HG03064 (cell line): ENCODE measurements around the gene SFXN1.

Experiments used
- ATAC-seq: cut with Tn5 transposase; IDR thresholded peaks from one replicate; pipeline ENCODE4 v1.9.1; 2021; ENCODE audit warnings: low read depth; ENCODE audit not compliant: unreplicated experiment

Gene SFXN1

GRCh38 chr5:175464942-175465233 lies 13.5 kb upstream of the SFXN1 start:
- ATAC-seq, result no peak

- ATAC-seq, result no peak
Observed at GRCh38 chr5:175465282-175465681, 13.1 kb upstream of the SFXN1 start.

- no peak for ATAC-seq
Observed at GRCh38 chr5:175466700-175467318, 11.6 kb upstream of the SFXN1 start.

- ATAC-seq, result no peak
Observed at GRCh38 chr5:175467983-175468690, 10.2 kb upstream of the SFXN1 start.

DNA sequence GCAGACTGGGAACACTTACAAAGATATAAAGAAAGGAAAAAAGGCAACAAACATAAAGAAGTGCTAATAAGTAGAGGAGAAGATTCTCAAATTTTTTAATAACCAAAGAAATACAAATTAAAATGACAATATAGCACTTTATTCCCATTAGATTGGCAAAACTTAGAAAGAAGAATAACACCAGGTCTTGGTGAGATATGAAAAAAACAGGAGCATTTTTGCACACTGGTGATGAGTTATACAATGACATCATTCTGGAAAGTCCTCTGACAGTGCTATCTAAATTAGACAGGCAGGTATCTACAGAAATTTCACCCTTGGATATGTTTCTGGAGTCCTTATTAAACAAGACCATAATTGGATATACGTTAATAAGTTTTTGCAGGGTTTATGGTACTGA lies 9.5 kb upstream of the SFXN1 start:
- no peak for ATAC-seq

GRCh38 chr5:175469916-175470315 lies 8.4 kb upstream of the SFXN1 start:
- no peak for ATAC-seq

DNA sequence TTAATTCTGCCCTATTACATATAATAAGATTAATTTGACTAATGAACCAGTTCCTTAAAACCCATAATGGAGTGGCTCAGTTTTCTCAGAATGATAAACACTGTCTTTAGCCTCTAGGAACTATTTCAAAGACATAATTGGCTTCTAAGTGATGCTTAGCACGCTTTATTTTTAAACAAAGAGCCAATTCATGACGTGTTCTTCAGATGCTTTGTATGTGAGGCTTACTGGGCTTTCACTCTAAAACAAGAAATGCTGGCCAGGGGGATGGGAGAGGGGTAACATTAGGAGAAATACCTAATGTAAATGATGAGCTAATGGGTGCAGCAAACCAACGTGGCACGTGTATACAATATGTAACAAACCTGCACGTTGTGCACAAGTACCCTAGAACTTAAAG lies 7.6 kb upstream of the SFXN1 start:
- ATAC-seq, result no peak

GRCh38 chr5:175471196-175471595 lies 7.2 kb upstream of the SFXN1 start:
- ATAC-seq, result no peak

GRCh38 chr5:175471628-175472027 lies 6.7 kb upstream of the SFXN1 start:
- no peak for ATAC-seq

DNA sequence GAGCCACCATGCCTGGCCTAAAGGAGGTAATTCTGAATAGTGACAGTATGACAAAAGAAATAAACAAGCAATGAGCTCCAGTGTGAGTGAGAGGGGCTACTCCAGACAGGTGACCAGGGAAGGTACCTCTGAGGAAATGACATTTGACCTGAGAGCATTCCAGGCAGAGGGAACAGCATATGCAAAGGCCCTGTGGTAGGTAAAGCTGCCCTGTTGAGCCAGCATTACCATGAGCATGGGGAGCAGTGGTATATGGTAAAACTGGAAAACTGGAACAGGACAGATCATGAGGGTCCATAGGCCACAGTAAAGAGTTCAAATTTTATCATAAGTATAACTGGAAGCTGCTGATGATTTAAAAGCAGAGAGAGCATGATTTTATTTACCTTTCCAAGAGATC lies 6.0 kb upstream of the SFXN1 start:
- ATAC-seq, result no peak

DNA sequence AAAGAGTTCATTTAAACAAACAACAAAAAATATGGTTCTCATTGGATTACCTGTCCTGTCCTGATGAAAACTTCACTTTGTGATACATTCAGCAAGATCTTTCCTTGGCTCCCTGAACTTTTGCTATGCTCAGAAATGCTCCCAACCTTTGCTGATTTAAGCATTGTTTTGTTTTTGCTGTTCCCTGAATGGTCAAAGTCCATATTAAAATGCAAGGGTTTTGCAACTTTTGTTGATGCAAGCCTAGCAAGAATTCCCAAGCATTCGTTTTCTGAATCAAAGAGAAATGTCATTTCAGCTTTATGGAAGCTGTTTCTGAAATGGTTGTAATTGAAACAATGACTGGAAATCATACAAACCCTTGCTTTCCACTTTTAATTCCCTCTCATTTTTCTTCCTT lies 3.1 kb upstream of the SFXN1 start:
- ATAC-seq, result no peak

DNA sequence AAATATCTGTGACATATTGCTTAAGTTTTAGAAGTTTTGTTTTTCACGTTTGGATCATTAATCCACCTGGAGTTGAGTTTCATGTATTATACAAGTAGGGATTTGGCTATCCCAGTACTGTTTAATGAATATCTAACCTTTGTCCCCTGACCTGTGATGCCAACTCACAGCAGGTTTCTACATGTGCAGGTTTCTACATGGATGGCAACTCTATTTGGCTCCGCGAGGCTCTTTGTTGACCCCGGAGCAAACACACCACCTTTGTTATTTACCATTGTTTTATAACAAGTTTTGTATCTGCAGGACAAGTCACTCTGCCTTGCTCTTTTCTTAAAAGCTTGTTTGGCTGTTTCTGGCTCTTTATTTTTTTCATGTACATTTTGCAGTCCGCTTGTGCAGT lies 920 bp upstream of the SFXN1 start:
- no peak for ATAC-seq

DNA sequence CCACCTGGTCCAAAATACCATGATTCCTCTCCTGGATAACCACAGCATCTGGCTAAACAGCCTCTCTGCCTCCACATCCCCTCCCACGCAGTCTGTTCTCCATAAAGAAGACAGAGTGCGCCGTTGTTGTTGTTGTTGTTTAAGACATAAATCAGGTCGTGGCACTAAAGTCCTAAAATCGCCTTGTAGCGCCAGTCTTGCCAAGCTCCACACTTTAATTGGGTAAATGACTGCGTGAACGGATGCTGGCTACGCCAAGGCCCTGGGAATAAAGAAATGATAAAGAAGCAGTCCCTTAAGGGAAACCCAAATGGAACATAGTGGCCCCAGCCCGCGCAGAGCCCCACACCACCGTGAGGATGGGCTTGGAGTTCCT lies 364 bp upstream of the SFXN1 start:
- no peak for ATAC-seq

DNA sequence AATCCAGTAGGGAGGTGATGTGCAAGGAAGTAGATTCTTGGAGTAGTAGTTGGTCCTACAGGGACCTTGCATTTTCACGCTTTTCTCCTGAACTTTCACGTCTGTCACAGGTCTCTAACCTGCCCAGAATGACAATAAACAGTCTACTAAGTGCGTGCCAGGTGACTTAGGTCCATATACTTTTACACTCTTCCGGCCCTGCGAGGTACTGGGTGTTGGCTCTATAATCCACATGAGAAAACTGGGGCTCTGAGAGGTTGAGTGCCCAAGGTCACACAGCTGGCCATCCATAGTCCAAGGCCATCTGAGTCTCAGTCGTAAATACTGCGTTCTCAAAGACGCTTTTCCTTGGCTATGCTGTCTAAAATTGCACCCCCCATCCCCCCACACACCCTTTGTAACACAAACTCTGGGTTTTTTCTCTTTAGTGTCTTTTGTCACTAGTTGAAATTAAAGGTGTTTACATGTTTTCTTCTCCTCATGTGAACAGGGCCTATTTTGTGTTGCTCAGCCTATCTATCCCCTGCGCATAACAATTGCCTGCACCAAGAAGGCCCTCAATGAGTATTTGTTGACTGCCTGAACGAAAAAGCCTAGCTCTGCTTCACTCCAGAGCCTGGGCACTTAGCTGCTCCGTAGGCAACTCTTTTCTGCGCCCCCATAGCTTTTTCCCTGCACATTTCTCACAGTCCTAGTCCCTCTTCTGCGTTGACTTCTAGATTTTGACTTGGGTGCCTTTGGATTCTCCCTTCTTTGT lies 943 bp downstream of the SFXN1 start:
- no peak for ATAC-seq

- no peak for ATAC-seq
Observed at GRCh38 chr5:175483337-175483736, 5.0 kb downstream of the SFXN1 start.

DNA sequence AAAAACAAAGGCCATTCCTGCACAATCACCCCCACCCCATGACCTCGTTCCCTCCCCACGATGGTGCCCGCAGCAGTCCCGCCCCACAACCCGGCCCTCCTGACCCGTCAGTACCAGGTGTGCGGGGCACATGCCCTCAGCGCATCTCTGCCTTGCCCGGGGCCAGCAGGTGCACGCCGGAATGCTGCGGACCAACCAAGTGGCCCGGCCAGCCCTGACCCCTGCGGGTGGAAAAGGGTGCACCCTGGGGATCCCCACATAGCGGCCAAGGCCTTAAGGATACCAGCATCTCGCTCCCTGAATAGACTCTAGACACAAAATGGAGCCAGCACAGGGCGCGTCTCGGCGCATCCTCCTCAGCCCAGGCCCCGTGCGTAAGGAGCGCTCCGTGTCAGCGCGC lies 6.0 kb downstream of the SFXN1 start:
- no peak for ATAC-seq

- no peak for ATAC-seq
Observed at GRCh38 chr5:175484829-175485228, 6.5 kb downstream of the SFXN1 start.

GRCh38 chr5:175485631-175486030 lies 7.3 kb downstream of the SFXN1 start:
- ATAC-seq, result no peak

DNA sequence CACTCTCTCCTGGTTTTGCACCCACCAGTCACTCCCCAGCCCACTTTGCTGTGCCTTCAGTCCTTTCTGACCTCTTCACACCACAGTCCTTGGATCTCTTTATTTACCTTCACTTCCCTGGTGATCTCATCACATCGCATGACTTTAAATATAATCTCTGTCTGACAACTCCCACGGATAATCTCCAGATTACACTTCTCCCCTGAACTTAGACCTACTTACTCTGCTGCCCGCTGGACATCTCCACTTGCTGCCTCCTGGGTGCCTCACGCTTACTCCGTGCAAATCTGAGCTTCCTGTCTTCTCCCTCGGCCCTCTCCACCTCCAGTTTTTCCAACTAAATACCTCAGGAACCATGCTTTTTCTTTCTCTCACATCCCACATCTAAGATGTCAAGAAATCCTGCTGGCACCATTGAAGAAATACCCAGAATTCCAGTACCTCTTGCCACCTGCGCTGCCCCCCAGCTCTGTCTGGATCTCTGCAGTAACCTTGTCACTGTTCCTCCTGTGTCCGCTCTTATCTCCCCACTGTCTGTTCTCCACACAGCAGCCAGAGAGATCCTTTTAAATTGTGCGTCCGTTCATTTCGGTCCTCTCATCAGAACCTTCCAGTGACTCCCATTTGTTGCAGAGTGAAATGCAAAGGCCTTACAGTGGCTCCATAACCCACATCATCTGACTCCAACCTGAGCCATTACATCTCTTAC lies 9.3 kb downstream of the SFXN1 start:
- ATAC-seq, result no peak

DNA sequence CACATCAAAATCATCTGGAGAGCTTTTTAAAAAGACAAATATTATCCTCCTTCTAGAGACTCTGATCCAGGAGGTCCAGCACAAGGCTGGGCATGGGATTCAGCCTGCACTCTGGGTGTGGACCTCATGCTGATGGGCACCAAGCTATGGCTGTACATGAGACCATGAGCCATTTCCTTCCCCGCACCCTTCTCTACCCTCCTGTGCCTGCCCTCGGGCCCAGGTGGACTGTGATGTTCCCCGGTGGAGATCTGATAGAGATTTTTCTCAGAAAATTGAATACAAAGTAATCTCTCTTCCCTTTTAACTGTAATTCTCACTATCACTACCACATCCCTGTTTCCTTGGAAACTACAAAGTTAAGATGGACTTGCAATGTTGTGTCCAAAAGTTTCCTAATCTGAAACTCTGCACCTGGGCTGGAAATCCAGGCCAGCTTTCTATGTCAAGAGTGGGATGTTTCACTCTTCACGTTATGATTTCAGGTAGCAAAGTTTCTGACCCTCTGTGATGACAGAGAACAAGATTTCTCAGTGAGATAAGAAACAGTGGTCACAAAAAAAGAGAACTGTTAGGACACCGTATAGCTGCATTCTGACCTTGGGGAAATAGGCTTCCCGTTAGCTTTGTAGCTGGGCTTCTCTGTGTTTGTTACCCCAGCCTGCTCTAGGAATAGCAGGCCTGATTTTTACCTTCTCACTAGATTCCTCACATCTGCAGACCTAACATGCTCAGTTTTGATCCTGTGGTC lies 11.5 kb downstream of the SFXN1 start:
- no peak for ATAC-seq

- ATAC-seq, result no peak
Observed at GRCh38 chr5:175491223-175491622, 12.9 kb downstream of the SFXN1 start.
